IMR-90 (cell line): ENCODE measurements around the gene ADGRF4. TPM values are rescaled to one million over a fixed set of nuclear protein-coding genes. Genes with fewer than 3 reads are reported as not detected.

Source experiments
- ATAC-seq: fragments of 200-7000 bp; cut with Tn5 transposase; 2 replicates; pipeline ENCODE4 v1.9.1; 2020; ENCODE audit warnings: low read depth, mild to moderate bottlenecking, moderate library complexity
- BruUV-seq: library from RNA; stranded (reverse); fragments of 400-500 nt; replicated peaks from 2 replicates; lab custom pipeline; 2021; lab: Mats Ljungman, UMichigan
- CTCF ChIA-PET: fragments of 300-600 bp; formaldehyde crosslinking; extraction: SDS; loops from one replicate; lab custom pipeline; 2021; ENCODE audit warnings: antibody characterized with exemption; lab: Yijun Ruan, JAX
- POLR2A ChIA-PET: fragments of 300-600 bp; sonication (Branson Sonifier 250); formaldehyde crosslinking; loops from one replicate; lab custom pipeline; 2022; ENCODE audit warnings: antibody characterized with exemption; ENCODE audit not compliant: unreplicated experiment; lab: Charles Lee
- DNase-seq: peaks from one replicate; pipeline ENCODE4 v3.0.0; 2013
- H2AFZ ChIP-seq: replicated peaks from 2 replicates; pipeline ENCODE3; 2013; ENCODE audit warnings: low read length, mild to moderate bottlenecking; ENCODE audit not compliant: poor library complexity
- H2AK5ac ChIP-seq: 2 replicates; pipeline ENCODE4 v1.6.1; 2013; ENCODE audit warnings: low read depth, low read length, inconsistent platforms
- H2AK9ac ChIP-seq: replicated peaks from 2 replicates; pipeline ENCODE3; 2013; ENCODE audit warnings: mild to moderate bottlenecking, low read depth, low read length, moderate library complexity; ENCODE audit not compliant: poor library complexity
- H2BK120ac ChIP-seq: 2 replicates; pipeline ENCODE4 v1.6.1; 2013; ENCODE audit warnings: low read depth, low read length, inconsistent platforms
- H2BK15ac ChIP-seq: 3 replicates; pipeline ENCODE4 v1.6.1; 2013; ENCODE audit warnings: low read depth, low read length, inconsistent platforms
- H2BK20ac ChIP-seq: 2 replicates; pipeline ENCODE4 v1.6.1; 2013; ENCODE audit warnings: low read depth, mild to moderate bottlenecking, inconsistent platforms, low read length, moderate library complexity
- H2BK5ac ChIP-seq: 2 replicates; pipeline ENCODE4 v1.6.1; 2013; ENCODE audit warnings: mild to moderate bottlenecking, low read depth, low read length, inconsistent platforms; ENCODE audit not compliant: poor library complexity, severe bottlenecking
- H3K14ac ChIP-seq: replicated peaks from 2 replicates; pipeline ENCODE4 v1.6.1; 2013; ENCODE audit warnings: low read depth, low read length, inconsistent platforms
- H3K18ac ChIP-seq: 2 replicates; pipeline ENCODE4 v1.6.1; 2013; ENCODE audit warnings: low read depth, low read length, control low read depth
- H3K23ac ChIP-seq: 2 replicates; pipeline ENCODE4 v1.6.1; 2013; ENCODE audit warnings: low read depth, low read length, inconsistent platforms
- H3K27ac ChIP-seq: 2 replicates; pipeline ENCODE4 v1.5.1; 2013; ENCODE audit warnings: mild to moderate bottlenecking, control low read depth, low read length; ENCODE audit not compliant: insufficient read depth
- H3K27me3 ChIP-seq: 2 replicates; pipeline ENCODE4 v1.6.1; 2013; ENCODE audit warnings: low read length; ENCODE audit not compliant: control insufficient read depth, insufficient read depth
- H3K36me3 ChIP-seq: 2 replicates; pipeline ENCODE4 v1.6.1; 2013; ENCODE audit warnings: low read length, mixed read lengths; ENCODE audit not compliant: control insufficient read depth, insufficient read depth
- H3K4ac ChIP-seq: 2 replicates; pipeline ENCODE4 v1.6.1; 2013; ENCODE audit warnings: low read depth, low read length, inconsistent platforms
- H3K4me1 ChIP-seq: 2 replicates; pipeline ENCODE4 v1.6.1; 2013; ENCODE audit warnings: low read length, mixed read lengths; ENCODE audit not compliant: control insufficient read depth, insufficient read depth
- H3K4me2 ChIP-seq: 2 replicates; pipeline ENCODE4 v1.6.1; 2013; ENCODE audit warnings: low read depth, mild to moderate bottlenecking, control low read depth, low read length, moderate library complexity
- H3K4me3 ChIP-seq: 2 replicates; pipeline ENCODE4 v1.5.1; 2013; ENCODE audit warnings: low read depth, mild to moderate bottlenecking, control low read depth, low read length, moderate library complexity; ENCODE audit not compliant: insufficient read depth
- H3K56ac ChIP-seq: 2 replicates; pipeline ENCODE4 v1.6.1; 2013; ENCODE audit warnings: low read length, inconsistent platforms; ENCODE audit not compliant: insufficient read depth; ENCODE audit errors: extremely low read depth
- H3K79me1 ChIP-seq, 2 experiments: 2 replicates each; pipeline ENCODE4 v1.6.1; 2013; ENCODE audit warnings: low read length in 2 of 2, inconsistent platforms in 1 of 2, low read depth in 1 of 2
- H3K9ac ChIP-seq: 2 replicates; pipeline ENCODE4 v1.6.1; 2013; ENCODE audit warnings: low read depth, low read length, control low read depth
- H3K9me1 ChIP-seq: 2 replicates; pipeline ENCODE4 v1.6.1; 2013; ENCODE audit warnings: low read length, inconsistent platforms; ENCODE audit not compliant: insufficient read depth
- H3K9me3 ChIP-seq: 2 replicates; pipeline ENCODE4 v1.6.1; 2013; ENCODE audit warnings: low read length; ENCODE audit not compliant: control insufficient read depth, insufficient read depth
- H4K20me1 ChIP-seq: 2 replicates; pipeline ENCODE4 v1.6.1; 2013; ENCODE audit warnings: low read length, inconsistent platforms; ENCODE audit not compliant: insufficient read depth
- H4K5ac ChIP-seq: 2 replicates; pipeline ENCODE4 v1.6.1; 2013; ENCODE audit warnings: mild to moderate bottlenecking, low read depth, low read length, control low read depth
- H4K8ac ChIP-seq, 2 experiments: 2 replicates each; pipeline ENCODE4 v1.6.1; 2013; ENCODE audit warnings: low read depth in 2 of 2, low read length in 2 of 2, control low read depth in 1 of 2, inconsistent platforms in 1 of 2
- H4K91ac ChIP-seq: 2 replicates; pipeline ENCODE4 v1.6.1; 2013; ENCODE audit warnings: low read depth, low read length, inconsistent platforms; ENCODE audit not compliant: insufficient read depth
- BHLHE40 ChIP-seq: fragments of 150-350 bp; IDR thresholded peaks from 2 replicates; pipeline ENCODE4 v1.6.1; 2016; ENCODE audit warnings: mild to moderate bottlenecking, low read depth, low read length
- CEBPB ChIP-seq: IDR thresholded peaks from 2 replicates; pipeline ENCODE4 v1.6.1; 2012; ENCODE audit warnings: low read depth, low read length, improper control_type of control experiment
- CHD1 ChIP-seq: IDR thresholded peaks from 2 replicates; pipeline ENCODE4 v1.6.1; 2012; ENCODE audit warnings: low read depth, low read length, improper control_type of control experiment
- CTCF ChIP-seq: conservative IDR thresholded peaks from 2 replicates; pipeline ENCODE4 v1.5.1; 2012; ENCODE audit warnings: mild to moderate bottlenecking, low read depth, low read length, improper control_type of control experiment
- ELK1 ChIP-seq: fragments of 150-350 bp; IDR thresholded peaks from 2 replicates; pipeline ENCODE4 v1.6.1; 2016; ENCODE audit warnings: low read depth, mild to moderate bottlenecking, low read length, moderate library complexity, borderline replicate concordance
- MAFK ChIP-seq: IDR thresholded peaks from 2 replicates; pipeline ENCODE4 v1.6.1; 2012; ENCODE audit warnings: low read depth, low read length, improper control_type of control experiment
- MAZ ChIP-seq: IDR thresholded peaks from 2 replicates; pipeline ENCODE4 v1.6.1; 2012; ENCODE audit warnings: low read depth, mild to moderate bottlenecking, low read length, improper control_type of control experiment, moderate library complexity, borderline replicate concordance
- MXI1 ChIP-seq: IDR thresholded peaks from 2 replicates; pipeline ENCODE4 v1.6.1; 2012; ENCODE audit warnings: low read depth, mild to moderate bottlenecking, low read length, moderate library complexity, borderline replicate concordance
- NFE2L2 ChIP-seq: fragments of 150-350 bp; IDR thresholded peaks from 2 replicates; pipeline ENCODE4 v1.6.1; 2016; ENCODE audit warnings: low read depth, mild to moderate bottlenecking, low read length
- POLR2A ChIP-seq: IDR thresholded peaks from 2 replicates; pipeline ENCODE4 v1.6.1; 2012; ENCODE audit warnings: mild to moderate bottlenecking, low read depth, low read length
- RFX5 ChIP-seq: IDR thresholded peaks from 2 replicates; pipeline ENCODE4 v1.8.0; 2012; ENCODE audit warnings: low read depth, mild to moderate bottlenecking, low read length, moderate library complexity
- USF2 ChIP-seq: fragments of 150-350 bp; IDR thresholded peaks from 2 replicates; pipeline ENCODE4 v1.6.1; 2017; ENCODE audit warnings: mild to moderate bottlenecking, antibody characterized with exemption, low read length, low read depth
- WGBS, 2 experiments: methylation state at CpG; one replicate each; pipeline versions ENCODE4 v1.1.5 to v1.1.7; 2013; ENCODE audit warnings: missing lambda C conversion rate in 2 of 2; ENCODE audit not compliant: insufficient read length in 1 of 2; ENCODE audit errors: extremely low coverage in 2 of 2; 5-methylcytosine and 5-hydroxymethylcytosine counted together
- dilution Hi-C: fragments of 300-500 bp; cut with HindIII; formaldehyde crosslinking; loops from one replicate; pipeline ENCODE4 v1.14.3; 2018; ENCODE audit warnings: low sequenced_read_pairs; ENCODE audit not compliant: unreplicated experiment
- in situ Hi-C: fragments of 300-500 bp; cut with MboI; formaldehyde crosslinking; loops from 3 replicates; pipeline ENCODE4 v1.14.3; 2019; ENCODE audit warnings: low sequenced_read_pairs, inconsistent platforms, mixed read lengths
- intact Hi-C: fragments of 100-400 bp; cut with micrococcal nuclease; formaldehyde crosslinking; loops from 2 replicates; pipeline ENCODE4 v1.10.0; 2022
- polyA plus RNA-seq, 3 experiments: library from polyadenylated mRNA; depleted of rRNA; stranded (reverse); fragments of >200 nt; gene quantifications; 2 replicates each; pipeline ENCODE4 v1.2.3, GENCODE V29; 2012; ENCODE audit warnings: low replicate concordance in 1 of 3
- total RNA-seq: library from RNA; depleted of rRNA; stranded (reverse); fragments of >200 nt; gene quantifications from 2 replicates; pipeline ENCODE4 v1.2.3, GENCODE V29; 2012

Gene ADGRF4
- total and polyA plus RNA-seq, 2 of the 4 experiments (the other 2 are of a cell fraction), result under 0.01 to 0.02 TPM

GRCh38 chr6:47679322-47679906 lies 19.0 kb upstream of the ADGRF4 start:
- no peak overlapping the region for H3K4ac ChIP-seq
- H2BK20ac ChIP-seq, result no peak overlapping the region
- WGBS, 2 experiments, result no CpG with 5 or more reads among the region's 4 CpGs
- dilution Hi-C loops (no loop called here), in situ Hi-C loops (no loop called here), intact Hi-C loops (no loop called here)
- H3K9ac ChIP-seq, result no peak overlapping the region
- no peak for ATAC-seq
- H3K27ac ChIP-seq, result no peak overlapping the region
- H4K20me1 ChIP-seq, result no peaks in the 10 kb centered on the region
- H3K56ac ChIP-seq, result no peak overlapping the region
- no peak overlapping the region for H4K8ac ChIP-seq
- H3K23ac ChIP-seq, result no peak overlapping the region
- no peaks in the 10 kb centered on the region for H3K4me1 ChIP-seq
- H3K14ac ChIP-seq, result no peak overlapping the region
- no peaks in the 10 kb centered on the region for H3K79me1 ChIP-seq
- H2BK120ac ChIP-seq, result no peak overlapping the region
- no peaks in the 10 kb centered on the region for H3K9me1 ChIP-seq
- H3K18ac ChIP-seq, result no peak overlapping the region
- no peaks in the 10 kb centered on the region for H3K27me3 ChIP-seq
- no peak overlapping the region for H2AFZ ChIP-seq
- no peak overlapping the region for H2BK15ac ChIP-seq
- TF ChIP-seq ELK1, result no peak
- no peak for TF ChIP-seq CEBPB
- no peak for TF ChIP-seq NFE2L2
- TF ChIP-seq USF2, result no peak
- TF ChIP-seq MAFK, result no peak
- TF ChIP-seq RFX5, result no peak
- no peak for TF ChIP-seq MAZ
- TF ChIP-seq BHLHE40, result no peak
- TF ChIP-seq CHD1, result no peak
- no peak for TF ChIP-seq MXI1
- no peak for TF ChIP-seq POLR2A
- TF ChIP-seq CTCF, result no peak
- no peak overlapping the region for H2AK5ac ChIP-seq
- H3K9me3 ChIP-seq, result no peaks in the 10 kb centered on the region
- H3K4me3 ChIP-seq, result no peak overlapping the region
- H3K36me3 ChIP-seq, result no peaks in the 10 kb centered on the region
- BruUV-seq, result no TSS peak
- DNase-seq, result no peak
- H4K5ac ChIP-seq, result no peak overlapping the region
- CTCF ChIA-PET, result no interaction called here
- H4K91ac ChIP-seq, result no peak overlapping the region
- no peak overlapping the region for H2BK5ac ChIP-seq
- H2AK9ac ChIP-seq, result no peak overlapping the region
- POLR2A ChIA-PET, result no interaction called here
- no peak overlapping the region for H3K4me2 ChIP-seq
